Parathyroid adenoma (tissue), 2 donors: ENCODE data around the gene FLOT1.

Experiments
- H2AFZ ChIP-seq: fragments of 300-600 bp; sonication (generic); one replicate; pipeline ENCODE4 v1.7.0; 2017; ENCODE audit warnings: antibody characterized with exemption, mild to moderate bottlenecking
- H3K27ac ChIP-seq: fragments of 300-600 bp; sonication (generic); one replicate; pipeline ENCODE4 v1.7.0; 2017
- H3K27me3 ChIP-seq: fragments of 300-600 bp; sonication (generic); one replicate; pipeline ENCODE4 v1.7.0; 2017; ENCODE audit warnings: low read length; ENCODE audit not compliant: control insufficient read depth, insufficient read depth
- H3K36me3 ChIP-seq: fragments of 300-600 bp; sonication (generic); one replicate; pipeline ENCODE4 v1.7.0; 2017; ENCODE audit warnings: low read length; ENCODE audit not compliant: control insufficient read depth, insufficient read depth
- H3K4me1 ChIP-seq: fragments of 300-600 bp; sonication (generic); one replicate; pipeline ENCODE4 v1.7.0; 2017; ENCODE audit warnings: control low read depth
- H3K4me2 ChIP-seq: fragments of 300-600 bp; sonication (generic); one replicate; pipeline ENCODE4 v1.7.0; 2017; ENCODE audit warnings: low read length
- H3K4me3 ChIP-seq: fragments of 300-600 bp; sonication (generic); one replicate; pipeline ENCODE4 v1.7.0; 2017; ENCODE audit warnings: low read depth, low read length
- H3K79me2 ChIP-seq: fragments of 300-600 bp; sonication (generic); one replicate; pipeline ENCODE4 v1.7.0; 2017; ENCODE audit warnings: control low read depth
- H3K9ac ChIP-seq: fragments of 300-600 bp; sonication (generic); one replicate; pipeline ENCODE4 v1.7.0; 2017; ENCODE audit warnings: mild to moderate bottlenecking
- H3K9me3 ChIP-seq: fragments of 300-600 bp; sonication (generic); one replicate; pipeline ENCODE4 v1.7.0; 2017; ENCODE audit warnings: low read length; ENCODE audit not compliant: control insufficient read depth
- TF ChIP-seq, protein P1 (sequence below): fragments of 300-600 bp; sonication (generic); IDR thresholded peaks from one replicate; pipeline ENCODE4 v1.7.0; 2017; ENCODE audit warnings: antibody characterized with exemption, mild to moderate bottlenecking
- donor health status: primary hyperparathyroidism.

FLOT1 gene

DNA sequence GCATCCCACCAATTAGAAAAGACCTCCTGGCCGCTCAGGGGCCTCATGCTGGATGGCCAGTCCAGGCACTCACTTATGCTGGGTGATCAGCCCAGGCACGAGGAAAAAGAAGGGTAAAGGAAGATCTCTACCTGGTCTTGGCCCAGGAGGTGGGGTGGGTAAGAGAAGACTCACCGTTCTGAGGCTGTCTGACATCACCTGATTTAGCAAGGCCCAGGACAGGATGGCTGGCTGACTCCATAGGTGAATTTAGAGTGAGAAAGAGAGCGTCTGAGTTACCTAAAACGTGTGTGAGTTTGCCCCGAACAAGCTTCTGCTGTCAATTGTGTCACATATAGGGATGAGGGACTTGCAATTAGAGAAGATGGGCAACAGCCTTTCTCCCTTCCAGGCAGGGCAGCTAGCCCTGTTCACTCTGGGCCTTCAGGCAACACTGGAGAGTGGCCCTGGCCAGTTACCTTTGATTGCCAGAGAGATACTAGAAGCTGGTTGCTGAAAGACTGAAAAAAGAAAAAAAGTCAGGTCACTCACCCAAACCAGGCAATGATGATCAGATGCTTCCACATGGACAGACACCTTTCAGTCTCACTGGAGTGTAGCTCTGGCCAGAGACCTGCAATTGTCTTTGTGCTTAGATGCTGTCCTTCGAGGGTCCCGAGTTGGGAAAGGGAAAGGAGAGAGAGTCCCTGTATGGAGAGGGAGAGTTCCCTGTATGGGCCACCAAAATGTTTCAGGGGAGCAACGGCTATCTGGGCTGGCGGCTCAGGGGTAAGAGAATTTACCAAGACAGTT lies 37.6 kb upstream of the FLOT1 start:
- Histone ChIP-seq H2AFZ (peak overlapping the region; percentile 53), H3K4me1 (peaks cover 29% of the 10 kb centered on the region), H3K27me3 (no peaks in the 10 kb centered on the region), H3K4me3 (no peak overlapping the region), H3K9me3 (no peaks in the 10 kb centered on the region), H3K36me3 (no peaks in the 10 kb centered on the region), H3K9ac (no peak overlapping the region), H3K27ac (peak overlapping the region; percentile 33), H3K79me2 (no peaks in the 10 kb centered on the region), H3K4me2 (no peak overlapping the region)
- TF ChIP-seq, protein P1, sequence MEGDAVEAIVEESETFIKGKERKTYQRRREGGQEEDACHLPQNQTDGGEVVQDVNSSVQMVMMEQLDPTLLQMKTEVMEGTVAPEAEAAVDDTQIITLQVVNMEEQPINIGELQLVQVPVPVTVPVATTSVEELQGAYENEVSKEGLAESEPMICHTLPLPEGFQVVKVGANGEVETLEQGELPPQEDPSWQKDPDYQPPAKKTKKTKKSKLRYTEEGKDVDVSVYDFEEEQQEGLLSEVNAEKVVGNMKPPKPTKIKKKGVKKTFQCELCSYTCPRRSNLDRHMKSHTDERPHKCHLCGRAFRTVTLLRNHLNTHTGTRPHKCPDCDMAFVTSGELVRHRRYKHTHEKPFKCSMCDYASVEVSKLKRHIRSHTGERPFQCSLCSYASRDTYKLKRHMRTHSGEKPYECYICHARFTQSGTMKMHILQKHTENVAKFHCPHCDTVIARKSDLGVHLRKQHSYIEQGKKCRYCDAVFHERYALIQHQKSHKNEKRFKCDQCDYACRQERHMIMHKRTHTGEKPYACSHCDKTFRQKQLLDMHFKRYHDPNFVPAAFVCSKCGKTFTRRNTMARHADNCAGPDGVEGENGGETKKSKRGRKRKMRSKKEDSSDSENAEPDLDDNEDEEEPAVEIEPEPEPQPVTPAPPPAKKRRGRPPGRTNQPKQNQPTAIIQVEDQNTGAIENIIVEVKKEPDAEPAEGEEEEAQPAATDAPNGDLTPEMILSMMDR: no peak

DNA sequence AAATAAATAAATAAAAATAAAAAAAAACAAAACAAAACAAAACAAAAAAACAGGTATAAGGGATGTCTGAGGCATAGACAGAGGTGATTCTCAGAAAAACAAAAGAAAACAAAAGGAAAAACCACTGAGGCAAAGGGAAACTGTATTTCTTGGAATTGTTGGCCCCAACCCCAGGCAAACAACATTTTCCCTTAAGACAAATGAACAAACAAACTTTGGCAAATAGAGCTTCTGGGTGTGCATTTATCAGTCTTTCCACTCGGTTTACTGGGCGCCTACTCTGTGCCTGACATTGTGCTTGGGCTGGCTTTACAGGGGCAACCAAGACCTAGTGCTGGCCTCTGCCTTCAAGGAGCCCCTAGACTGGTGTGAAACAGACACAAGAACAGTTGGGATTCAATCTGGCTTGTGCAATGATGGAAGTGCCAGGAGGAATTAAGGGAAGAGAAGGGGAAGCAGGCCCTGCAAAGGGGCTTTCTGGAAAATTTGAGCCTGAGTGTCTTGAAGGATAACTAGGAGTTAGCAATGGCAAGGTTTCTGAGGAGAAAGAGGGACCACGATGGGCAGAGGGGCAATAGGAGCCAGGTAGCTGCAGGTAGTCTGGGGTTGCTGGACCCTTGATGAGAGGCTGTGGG lies 35.6 kb upstream of the FLOT1 start:
- no peak overlapping the region for H3K9ac ChIP-seq

DNA sequence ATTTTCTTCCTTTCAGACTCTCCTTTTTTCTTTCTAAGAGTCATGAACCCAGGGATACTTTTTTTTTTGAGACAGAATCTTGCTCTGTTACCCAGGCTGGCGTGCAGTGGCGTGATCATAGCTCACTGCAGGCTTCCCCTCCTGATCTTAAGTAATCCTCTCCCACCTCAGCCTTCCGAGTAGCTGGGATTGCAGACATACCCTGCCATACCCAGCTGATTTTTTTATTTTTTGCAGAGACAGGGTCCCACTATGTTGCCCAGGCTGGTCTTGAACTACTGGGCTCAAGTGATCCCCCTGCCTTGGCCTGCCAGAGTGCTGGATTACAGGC lies 34.6 kb upstream of the FLOT1 start:
- no peak overlapping the region for H2AFZ ChIP-seq
- no peaks in the 10 kb centered on the region for H3K27me3 ChIP-seq
- no peaks in the 10 kb centered on the region for H3K79me2 ChIP-seq
- no peak overlapping the region for H3K4me2 ChIP-seq
- no peaks in the 10 kb centered on the region for H3K36me3 ChIP-seq
- peaks cover 25% of the 10 kb centered on the region for H3K4me1 ChIP-seq
- H3K27ac ChIP-seq: no peak overlapping the region
- H3K9ac ChIP-seq: no peak overlapping the region
- H3K4me3 ChIP-seq: no peak overlapping the region
- TF ChIP-seq, protein P1: no peak
- no peaks in the 10 kb centered on the region for H3K9me3 ChIP-seq

More for the DNA sequence above, 35.6 kb upstream of the FLOT1 start:
- H3K4me1 ChIP-seq: peaks cover 29% of the 10 kb centered on the region
- H3K9me3 ChIP-seq: no peaks in the 10 kb centered on the region
- peak overlapping the region; percentile 33 for H3K27ac ChIP-seq
- no peaks in the 10 kb centered on the region for H3K36me3 ChIP-seq
- no peak overlapping the region for H3K4me3 ChIP-seq
- no peak overlapping the region for H2AFZ ChIP-seq
- H3K4me2 ChIP-seq: no peak overlapping the region
- H3K79me2 ChIP-seq: no peaks in the 10 kb centered on the region
- H3K27me3 ChIP-seq: no peaks in the 10 kb centered on the region
- TF ChIP-seq, protein P1: no peak

- peaks cover 19% of the 10 kb centered on the region for H3K4me1 ChIP-seq
- no peaks in the 10 kb centered on the region for H3K9me3 ChIP-seq
- H2AFZ ChIP-seq: no peak overlapping the region
- H3K27me3 ChIP-seq: no peaks in the 10 kb centered on the region
- H3K4me2 ChIP-seq: no peak overlapping the region
- TF ChIP-seq, protein P1: no peak
- no peak overlapping the region for H3K9ac ChIP-seq
- H3K79me2 ChIP-seq: no peaks in the 10 kb centered on the region
- no peak overlapping the region for H3K4me3 ChIP-seq
- H3K36me3 ChIP-seq: no peaks in the 10 kb centered on the region
- no peak overlapping the region for H3K27ac ChIP-seq
These were observed 34.1 kb upstream of the FLOT1 start for GRCh38 chr6:30776390-30777154.
